Measurements from ENCODE around the gene ZDHHC22. TPM values are rescaled to one million over a fixed set of nuclear protein-coding genes. Genes with fewer than 3 reads are reported as not detected.

ZDHHC22 gene
- total RNA-seq, 1 experiment from 2014 or later: not detected

DNA sequence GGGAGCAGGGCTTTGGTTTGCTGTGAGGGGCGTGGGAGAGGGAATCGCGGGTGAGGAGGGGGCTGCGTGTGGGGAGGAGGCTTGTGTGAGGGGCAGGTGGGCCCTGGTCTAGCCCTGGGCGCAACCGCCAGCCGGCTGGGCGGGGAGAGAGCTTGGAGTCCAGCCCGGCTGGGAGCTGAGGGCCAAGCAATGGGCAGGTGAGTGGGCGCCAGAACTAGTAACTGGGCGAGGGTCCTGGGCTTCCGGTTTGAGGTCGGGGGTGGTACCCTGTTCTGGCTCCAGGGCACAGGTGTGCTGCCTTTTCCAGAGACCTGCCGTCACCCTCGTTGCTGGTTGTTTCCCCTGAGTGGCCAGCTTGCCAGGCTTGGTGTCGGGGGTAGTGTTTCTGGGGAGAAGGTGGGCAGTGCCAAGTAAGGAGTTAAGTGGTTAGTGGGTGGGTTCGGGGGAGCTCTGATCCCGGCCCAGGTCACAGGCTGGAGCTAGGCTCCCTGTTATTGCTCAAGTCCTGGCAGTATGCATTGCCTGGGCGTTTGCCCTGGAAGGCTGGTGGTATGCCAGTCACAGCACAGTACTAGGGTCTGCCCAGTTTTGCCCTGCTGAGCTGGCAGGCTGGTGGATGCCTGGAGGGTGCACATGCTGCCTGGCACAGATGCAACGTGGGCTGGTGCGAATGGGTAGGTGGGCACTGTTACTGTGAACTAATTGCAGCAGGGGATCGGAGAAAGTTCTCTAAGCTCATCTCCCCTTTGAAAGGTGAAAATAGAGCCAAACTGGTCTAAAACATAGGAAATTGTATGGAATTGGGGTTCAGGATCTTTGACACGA lies 42.9 kb downstream of the ZDHHC22 start:
- POLR2A ChIA-PET (ENCODE audit: unreplicated experiment): interaction anchor here (0.5 to 2.0 kb wide), 12 partner anchors 12 to 360 kb away, joined by 3 to 23 read pairs (median 8); partner anchors contain the start of gene TMED8
- no peaks in the 10 kb centered on the region for H4K20me1 ChIP-seq (ENCODE audit: insufficient read depth)
- H3K4me2 ChIP-seq: peak overlapping the region; percentile 88
- no peaks in the 10 kb centered on the region for H3K9me3 ChIP-seq (ENCODE audit: insufficient read depth, low read depth)
- BruUV-seq (replicated peaks): no TSS peak
- no peaks in the 10 kb centered on the region for H3K36me3 ChIP-seq (ENCODE audit: low read depth)
- peaks cover 70% of the 10 kb centered on the region for H3K79me2 ChIP-seq (ENCODE audit: low read depth)
- H3K4me3 ChIP-seq: peak overlapping the region; percentile 83
- peaks cover 25% of the 10 kb centered on the region for H3K4me1 ChIP-seq (replicated peaks; ENCODE audit: insufficient read depth)
- H2AFZ ChIP-seq: peak overlapping the region; percentile 98
- DNase-seq: peak; percentile 41 to 58
- peak overlapping the region; percentile 17 for H3K27ac ChIP-seq
- H3F3A ChIP-seq (ENCODE audit: insufficient read depth, low read depth): peaks cover 28% of the 10 kb centered on the region
- CTCF ChIA-PET: interaction anchor here (0.5 to 2.6 kb wide), 15 partner anchors 9 to 1287 kb away, joined by 3 to 38 read pairs (median 5); no protein-coding TSS in a partner anchor
- H3K27me3 ChIP-seq (ENCODE audit: insufficient read depth, low read depth): no peaks in the 10 kb centered on the region
- intact Hi-C loops (cut with micrococcal nuclease; ENCODE audit: unreplicated experiment): loop anchor here (1.0 to 5.0 kb wide), 6 partner anchors 13 to 286 kb away; partner anchors contain the start of genes ANGEL1, IRF2BPL and POMT2
- H3K9me2 ChIP-seq (ENCODE audit: insufficient read depth): no peaks in the 10 kb centered on the region
- TF ChIP-seq, protein P1, sequence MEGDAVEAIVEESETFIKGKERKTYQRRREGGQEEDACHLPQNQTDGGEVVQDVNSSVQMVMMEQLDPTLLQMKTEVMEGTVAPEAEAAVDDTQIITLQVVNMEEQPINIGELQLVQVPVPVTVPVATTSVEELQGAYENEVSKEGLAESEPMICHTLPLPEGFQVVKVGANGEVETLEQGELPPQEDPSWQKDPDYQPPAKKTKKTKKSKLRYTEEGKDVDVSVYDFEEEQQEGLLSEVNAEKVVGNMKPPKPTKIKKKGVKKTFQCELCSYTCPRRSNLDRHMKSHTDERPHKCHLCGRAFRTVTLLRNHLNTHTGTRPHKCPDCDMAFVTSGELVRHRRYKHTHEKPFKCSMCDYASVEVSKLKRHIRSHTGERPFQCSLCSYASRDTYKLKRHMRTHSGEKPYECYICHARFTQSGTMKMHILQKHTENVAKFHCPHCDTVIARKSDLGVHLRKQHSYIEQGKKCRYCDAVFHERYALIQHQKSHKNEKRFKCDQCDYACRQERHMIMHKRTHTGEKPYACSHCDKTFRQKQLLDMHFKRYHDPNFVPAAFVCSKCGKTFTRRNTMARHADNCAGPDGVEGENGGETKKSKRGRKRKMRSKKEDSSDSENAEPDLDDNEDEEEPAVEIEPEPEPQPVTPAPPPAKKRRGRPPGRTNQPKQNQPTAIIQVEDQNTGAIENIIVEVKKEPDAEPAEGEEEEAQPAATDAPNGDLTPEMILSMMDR (conservative IDR thresholded peaks at IDR 0.05): no peak; the same call in 1 of the 2 replicates
- no peak for TF ChIP-seq EZH2 (IDR thresholded peaks at IDR 0.05; ENCODE audit: low read depth)

DNA sequence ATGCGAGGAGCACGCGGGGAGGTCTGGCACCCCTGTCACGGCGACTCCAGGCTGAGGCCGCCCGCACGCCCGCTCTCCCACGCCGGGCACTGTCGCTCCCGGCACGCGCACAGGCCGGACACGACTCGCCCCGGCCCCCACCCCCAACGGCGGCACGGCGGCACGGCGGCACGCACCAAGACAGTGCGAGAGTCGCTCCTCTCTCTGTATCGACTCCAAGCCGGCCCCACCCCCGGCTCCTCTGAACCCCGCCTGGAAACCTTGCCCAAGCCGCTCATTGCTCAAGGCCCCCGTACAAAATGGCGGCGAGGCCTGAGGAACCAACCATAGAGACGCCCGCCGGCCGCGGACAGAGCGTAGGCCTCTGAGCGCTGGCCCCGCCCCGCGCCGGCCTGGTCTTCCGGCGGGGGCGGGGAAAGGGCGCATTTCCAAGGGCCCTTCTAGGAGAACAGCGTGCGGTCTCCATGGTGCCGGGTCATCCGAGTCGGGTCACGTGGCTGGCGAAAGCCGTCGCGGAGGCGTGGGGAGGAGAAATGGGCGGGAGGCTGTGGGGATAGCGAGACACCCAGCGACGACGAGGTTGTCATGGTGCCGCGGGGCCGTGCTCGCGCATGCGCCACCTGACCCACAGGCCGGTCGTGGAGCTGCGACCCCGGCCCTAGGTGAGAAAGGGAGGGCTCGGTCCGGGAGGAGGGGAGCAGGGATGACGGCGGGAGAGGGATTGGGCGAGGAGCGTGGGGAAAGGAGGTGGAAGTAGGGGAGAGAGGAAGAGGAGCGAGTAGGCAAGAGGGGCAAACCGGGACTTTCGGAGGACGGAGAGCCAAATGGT lies 43.7 kb downstream of the ZDHHC22 start, which contains the start of gene CIPC:
Gene CIPC (plus strand): TSS at position 559 of the 829 bp plus-strand sequence. CDS start 7,451 bp downstream, outside the sequence.
- BruUV-seq (replicated peaks): no TSS peak
- Histone ChIP-seq H3K27ac (peak within 1 kb of the TSS; percentile 90), H3K79me2 (ENCODE audit: low read depth) (peaks cover 64% of the 10 kb centered on the region), H3K4me2 (peak within 1 kb of the TSS; percentile 88), H3K27me3 (ENCODE audit: insufficient read depth, low read depth) (no peaks in the 10 kb centered on the region), H3K9me3 (ENCODE audit: insufficient read depth, low read depth) (no peaks in the 10 kb centered on the region), H2AFZ (peak within 1 kb of the TSS; percentile 98), H3K4me3 (peak within 1 kb of the TSS; percentile 83), H3K4me1 (replicated peaks; ENCODE audit: insufficient read depth) (peaks cover 25% of the 10 kb centered on the region), H3K36me3 (ENCODE audit: low read depth) (no peaks in the 10 kb centered on the region), H3F3A (ENCODE audit: insufficient read depth, low read depth) (peaks cover 28% of the 10 kb centered on the region), H3K9me2 (ENCODE audit: insufficient read depth) (no peaks in the 10 kb centered on the region), H4K20me1 (ENCODE audit: insufficient read depth) (no peaks in the 10 kb centered on the region)
- DNase-seq: peak; percentile 99 to 100
- TF ChIP-seq, protein P1 (conservative IDR thresholded peaks at IDR 0.05): no peak; the same call in 1 of the 2 replicates
- TF ChIP-seq EZH2 (IDR thresholded peaks at IDR 0.05; ENCODE audit: low read depth): no peak
- ChIA-PET POLR2A (ENCODE audit: unreplicated experiment) (interaction anchor here (0.5 to 2.0 kb wide), 10 partner anchors 13 to 732 kb away, joined by 3 to 23 read pairs (median 4); partner anchors contain the start of gene TMED8), CTCF (interaction anchor here (0.5 to 3.0 kb wide), 19 partner anchors 9 to 1287 kb away, joined by 3 to 38 read pairs (median 5); no protein-coding TSS in a partner anchor)
- intact Hi-C loops (cut with micrococcal nuclease; ENCODE audit: unreplicated experiment): loop anchor here (1.0 to 5.0 kb wide), 6 partner anchors 13 to 285 kb away; partner anchors contain the start of genes ANGEL1, IRF2BPL and POMT2

Data from PC-9 (cell line).